ENCODE measurements around the gene HECTD4. TPM values are rescaled to one million over a fixed set of nuclear protein-coding genes. Genes with fewer than 3 reads are reported as not detected.

The HECTD4 gene
- total and polyA plus RNA-seq, 10 donors = 5.4 to 70.8 (median 50.1) TPM

DNA sequence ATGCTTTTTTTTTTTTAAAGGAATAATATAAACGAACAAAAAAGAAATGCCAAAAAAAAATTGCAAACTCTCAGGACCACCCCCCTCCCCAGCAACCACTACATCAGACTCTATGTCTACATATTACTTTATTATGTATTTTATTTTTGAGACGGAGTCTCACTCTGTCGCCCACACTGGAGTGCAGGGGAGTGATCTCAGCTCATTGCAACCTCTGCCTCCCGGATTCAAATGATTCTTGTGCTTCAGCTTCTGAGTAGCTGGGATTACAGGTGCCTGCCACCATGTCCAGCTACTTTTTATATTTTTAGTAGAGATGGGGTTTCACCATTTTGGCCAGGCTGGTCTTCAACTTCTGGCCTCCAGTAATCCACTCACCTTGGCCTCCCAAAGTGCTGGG, 22.9 kb downstream of the HECTD4 start:
- no peaks in the 10 kb centered on the region for H3K36me3 ChIP-seq
- intact Hi-C loops (cut with DNase I; ENCODE audit: low total_unique reads) = no loop called here
- no peak overlapping the region for H3K27ac ChIP-seq
- no peak overlapping the region for H3K4me3 ChIP-seq
- no peak for DNase-seq
- TF ChIP-seq, protein P1, sequence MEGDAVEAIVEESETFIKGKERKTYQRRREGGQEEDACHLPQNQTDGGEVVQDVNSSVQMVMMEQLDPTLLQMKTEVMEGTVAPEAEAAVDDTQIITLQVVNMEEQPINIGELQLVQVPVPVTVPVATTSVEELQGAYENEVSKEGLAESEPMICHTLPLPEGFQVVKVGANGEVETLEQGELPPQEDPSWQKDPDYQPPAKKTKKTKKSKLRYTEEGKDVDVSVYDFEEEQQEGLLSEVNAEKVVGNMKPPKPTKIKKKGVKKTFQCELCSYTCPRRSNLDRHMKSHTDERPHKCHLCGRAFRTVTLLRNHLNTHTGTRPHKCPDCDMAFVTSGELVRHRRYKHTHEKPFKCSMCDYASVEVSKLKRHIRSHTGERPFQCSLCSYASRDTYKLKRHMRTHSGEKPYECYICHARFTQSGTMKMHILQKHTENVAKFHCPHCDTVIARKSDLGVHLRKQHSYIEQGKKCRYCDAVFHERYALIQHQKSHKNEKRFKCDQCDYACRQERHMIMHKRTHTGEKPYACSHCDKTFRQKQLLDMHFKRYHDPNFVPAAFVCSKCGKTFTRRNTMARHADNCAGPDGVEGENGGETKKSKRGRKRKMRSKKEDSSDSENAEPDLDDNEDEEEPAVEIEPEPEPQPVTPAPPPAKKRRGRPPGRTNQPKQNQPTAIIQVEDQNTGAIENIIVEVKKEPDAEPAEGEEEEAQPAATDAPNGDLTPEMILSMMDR (IDR thresholded peaks at IDR 0.05 in 8 of 11, conservative IDR thresholded peaks at IDR 0.05 in 3 of 11) = no peak
- TF ChIP-seq POLR2A (IDR thresholded peaks at IDR 0.05) (no peak), POLR2AphosphoS5 (IDR thresholded peaks at IDR 0.05) (no peak)
- no peaks in the 10 kb centered on the region for H3K9me3 ChIP-seq
- no peaks in the 10 kb centered on the region for H3K27me3 ChIP-seq (replicated peaks in 1 of 7)
- WGBS, 5 donors = 94 to 98% (median 95%) methylated on average over 4 of the region's 4 CpGs
- H3K4me1 ChIP-seq = peaks cover 0 to 25% (median 2%) of the 10 kb centered on the region in 6 donors

DNA sequence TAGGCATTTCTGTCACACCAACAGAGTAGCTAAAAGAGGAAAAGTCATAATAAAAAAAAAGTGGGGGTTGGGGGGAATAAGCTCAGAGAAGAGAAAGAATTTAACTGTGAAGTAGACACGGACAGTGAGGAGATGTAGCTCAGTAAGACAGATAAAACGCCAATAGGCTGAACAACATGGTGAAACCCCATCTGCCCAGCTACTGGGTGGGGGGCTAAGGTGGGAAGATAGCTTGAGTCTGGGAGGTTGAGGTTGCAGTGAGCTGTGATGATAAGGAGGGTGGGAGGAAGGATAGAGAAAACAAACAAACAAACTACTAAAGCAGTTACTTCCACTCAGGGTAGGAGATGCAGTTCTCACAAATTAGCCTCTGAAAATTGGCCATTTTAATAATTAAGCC, 25.0 kb downstream of the HECTD4 start:
- H3K9me3 ChIP-seq = no peaks in the 10 kb centered on the region
- TF ChIP-seq POLR2AphosphoS5 (IDR thresholded peaks at IDR 0.05) = no peak
- no peak for TF ChIP-seq POLR2A (IDR thresholded peaks at IDR 0.05)
- TF ChIP-seq, protein P1 (IDR thresholded peaks at IDR 0.05 in 8 of 11, conservative IDR thresholded peaks at IDR 0.05 in 3 of 11) = no peak
- no peak overlapping the region for H3K27ac ChIP-seq
- DNase-seq = no peak
- no peaks in the 10 kb centered on the region for H3K27me3 ChIP-seq (replicated peaks in 1 of 7)
- no peak overlapping the region for H3K4me3 ChIP-seq
- intact Hi-C loops (cut with DNase I; ENCODE audit: low total_unique reads) = no loop called here
- WGBS, 5 donors = 79 to 86% (median 83%) methylated on average over 2 of the region's 2 CpGs
- no peaks in the 10 kb centered on the region for H3K36me3 ChIP-seq
- H3K4me1 ChIP-seq = peaks cover 0 to 36% (median 16%) of the 10 kb centered on the region in 6 donors

DNA sequence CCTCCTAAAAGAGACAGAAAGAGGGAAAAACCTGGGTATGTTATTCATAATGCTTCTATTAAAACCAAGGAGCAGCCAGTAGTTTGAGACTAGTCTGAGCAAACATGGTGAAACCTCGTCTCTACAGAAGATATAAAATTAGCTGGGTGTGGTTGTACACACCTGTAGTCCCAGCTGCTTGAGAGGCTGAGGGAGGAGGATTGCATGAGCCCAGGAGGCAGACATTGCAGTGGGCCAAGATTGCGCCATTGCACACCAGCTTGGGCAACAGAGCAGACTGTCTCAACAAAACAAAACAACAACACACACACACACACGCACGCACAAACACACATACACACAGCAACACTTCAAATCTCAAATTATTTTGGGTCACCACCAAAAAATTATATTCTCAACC, 27.8 kb downstream of the HECTD4 start:
- intact Hi-C loops (cut with DNase I; ENCODE audit: low total_unique reads) = no loop called here
- no peaks in the 10 kb centered on the region for H3K27me3 ChIP-seq (replicated peaks in 1 of 7)
- WGBS, 5 donors = 76 to 88% (median 86%) methylated on average over 4 of the region's 4 CpGs

DNA sequence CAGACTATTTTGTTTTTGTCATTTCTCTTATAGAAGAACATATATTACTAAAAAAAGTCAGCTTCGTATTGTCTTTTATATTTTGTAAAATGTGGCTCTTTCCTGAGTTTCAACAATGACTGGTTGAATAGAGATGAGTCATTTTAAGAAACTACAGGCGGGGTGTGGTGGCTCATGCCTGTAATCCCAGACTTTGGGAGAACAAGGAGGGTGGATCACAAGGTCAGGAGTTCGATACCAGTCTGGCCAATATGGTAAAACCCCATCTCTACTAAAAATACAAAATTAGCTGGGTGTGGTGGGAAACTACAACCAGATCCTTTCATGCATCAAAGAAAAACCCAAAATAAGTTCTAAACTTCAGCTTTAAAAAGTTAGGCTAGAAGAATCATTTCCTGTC, 28.8 kb downstream of the HECTD4 start:
- no peak for DNase-seq
- WGBS, 5 donors = 54 to 75% (median 62%) methylated on average over 3 of the region's 3 CpGs
- Histone ChIP-seq H3K27me3 (replicated peaks in 1 of 7) (no peaks in the 10 kb centered on the region), H3K4me3 (no peak overlapping the region), H3K4me1 (peaks cover 0 to 72% (median 24%) of the 10 kb centered on the region in 6 donors), H3K36me3 (no peaks in the 10 kb centered on the region), H3K27ac (peak overlapping the region in 3 of 8 donors; percentile 35 to 51 (median 50)), H3K9me3 (no peaks in the 10 kb centered on the region)
- intact Hi-C loops (cut with DNase I; ENCODE audit: low total_unique reads) = no loop called here
- no peak for TF ChIP-seq POLR2A (IDR thresholded peaks at IDR 0.05)
- TF ChIP-seq, protein P1 (IDR thresholded peaks at IDR 0.05 in 8 of 11, conservative IDR thresholded peaks at IDR 0.05 in 3 of 11) = no peak
- no peak for TF ChIP-seq POLR2AphosphoS5 (IDR thresholded peaks at IDR 0.05)

More for the DNA sequence above, 27.8 kb downstream of the HECTD4 start:
- H3K4me3 ChIP-seq = no peak overlapping the region
- no peak for DNase-seq
- H3K4me1 ChIP-seq = peaks cover 0 to 62% (median 23%) of the 10 kb centered on the region in 6 donors
- no peaks in the 10 kb centered on the region for H3K36me3 ChIP-seq
- TF ChIP-seq POLR2AphosphoS5 (IDR thresholded peaks at IDR 0.05) (no peak), POLR2A (IDR thresholded peaks at IDR 0.05) (no peak)
- TF ChIP-seq, protein P1 (IDR thresholded peaks at IDR 0.05 in 8 of 11, conservative IDR thresholded peaks at IDR 0.05 in 3 of 11) = no peak
- H3K27ac ChIP-seq = peak overlapping the region in 3 of 8 donors; percentile 35 to 51 (median 50)
- H3K9me3 ChIP-seq = no peaks in the 10 kb centered on the region
